HTERT RPE-1 (cell line): Measurements from ENCODE around the gene UPF2.
"Not testable (repeated sequence)": the region's sequence is repeated elsewhere in the genome, so short reads cannot be mapped to it uniquely, and the experiment has no call there.

Experiments used
- in situ Hi-C: fragments of 300-500 bp; cut with MboI; formaldehyde crosslinking; loops from 4 replicates; pipeline ENCODE4 v1.14.3; 2020; ENCODE audit warnings: low sequenced_read_pairs

The UPF2 gene, protein sequence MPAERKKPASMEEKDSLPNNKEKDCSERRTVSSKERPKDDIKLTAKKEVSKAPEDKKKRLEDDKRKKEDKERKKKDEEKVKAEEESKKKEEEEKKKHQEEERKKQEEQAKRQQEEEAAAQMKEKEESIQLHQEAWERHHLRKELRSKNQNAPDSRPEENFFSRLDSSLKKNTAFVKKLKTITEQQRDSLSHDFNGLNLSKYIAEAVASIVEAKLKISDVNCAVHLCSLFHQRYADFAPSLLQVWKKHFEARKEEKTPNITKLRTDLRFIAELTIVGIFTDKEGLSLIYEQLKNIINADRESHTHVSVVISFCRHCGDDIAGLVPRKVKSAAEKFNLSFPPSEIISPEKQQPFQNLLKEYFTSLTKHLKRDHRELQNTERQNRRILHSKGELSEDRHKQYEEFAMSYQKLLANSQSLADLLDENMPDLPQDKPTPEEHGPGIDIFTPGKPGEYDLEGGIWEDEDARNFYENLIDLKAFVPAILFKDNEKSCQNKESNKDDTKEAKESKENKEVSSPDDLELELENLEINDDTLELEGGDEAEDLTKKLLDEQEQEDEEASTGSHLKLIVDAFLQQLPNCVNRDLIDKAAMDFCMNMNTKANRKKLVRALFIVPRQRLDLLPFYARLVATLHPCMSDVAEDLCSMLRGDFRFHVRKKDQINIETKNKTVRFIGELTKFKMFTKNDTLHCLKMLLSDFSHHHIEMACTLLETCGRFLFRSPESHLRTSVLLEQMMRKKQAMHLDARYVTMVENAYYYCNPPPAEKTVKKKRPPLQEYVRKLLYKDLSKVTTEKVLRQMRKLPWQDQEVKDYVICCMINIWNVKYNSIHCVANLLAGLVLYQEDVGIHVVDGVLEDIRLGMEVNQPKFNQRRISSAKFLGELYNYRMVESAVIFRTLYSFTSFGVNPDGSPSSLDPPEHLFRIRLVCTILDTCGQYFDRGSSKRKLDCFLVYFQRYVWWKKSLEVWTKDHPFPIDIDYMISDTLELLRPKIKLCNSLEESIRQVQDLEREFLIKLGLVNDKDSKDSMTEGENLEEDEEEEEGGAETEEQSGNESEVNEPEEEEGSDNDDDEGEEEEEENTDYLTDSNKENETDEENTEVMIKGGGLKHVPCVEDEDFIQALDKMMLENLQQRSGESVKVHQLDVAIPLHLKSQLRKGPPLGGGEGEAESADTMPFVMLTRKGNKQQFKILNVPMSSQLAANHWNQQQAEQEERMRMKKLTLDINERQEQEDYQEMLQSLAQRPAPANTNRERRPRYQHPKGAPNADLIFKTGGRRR

DNA sequence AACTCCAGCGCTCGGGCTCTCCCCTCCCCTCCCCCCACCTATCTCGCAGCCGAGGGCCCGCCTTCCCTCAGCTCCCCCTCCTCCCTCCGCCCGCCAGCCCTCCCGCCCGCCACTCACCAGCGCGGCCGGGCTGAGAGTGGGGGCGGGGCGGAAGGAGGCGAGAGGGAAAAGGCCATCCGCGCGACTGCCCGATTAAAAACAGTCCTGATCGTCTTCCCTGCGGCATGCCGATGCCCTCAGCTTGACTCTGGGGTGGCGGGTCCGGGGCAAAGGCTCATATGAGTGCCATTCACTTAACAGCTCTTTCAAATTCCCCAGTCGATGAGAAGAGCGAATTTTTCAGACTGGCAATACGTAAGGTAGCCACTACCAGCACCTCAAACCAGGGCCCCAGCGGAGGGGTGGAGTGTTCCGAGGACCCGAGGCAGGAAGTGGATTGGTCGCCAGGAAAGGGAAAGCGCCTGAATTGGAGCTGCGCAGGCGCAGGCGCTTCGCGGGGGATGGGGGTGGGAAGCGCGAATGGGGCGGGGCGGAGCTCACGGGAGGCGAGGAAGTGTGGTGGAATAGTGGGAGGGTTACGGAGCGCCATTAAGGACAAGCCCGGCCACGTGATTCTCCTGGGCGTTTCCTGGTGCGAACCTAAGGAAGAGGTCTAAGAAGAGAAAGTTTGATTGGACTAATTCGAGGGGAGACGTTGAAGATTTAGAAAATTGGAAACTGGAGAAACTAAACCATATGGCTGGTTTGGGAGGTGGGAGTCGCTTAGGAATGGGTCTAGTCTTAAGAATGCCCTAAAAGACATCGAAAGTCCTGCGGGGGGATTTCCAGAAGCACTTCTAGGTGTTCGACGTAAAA is at the start of gene UPF2:
Gene UPF2 (minus strand): TSS at position 13 of the 855 bp plus-strand sequence. CDS start 7,386 bp downstream, outside the sequence.
- in situ Hi-C loops = no loop called here

DNA sequence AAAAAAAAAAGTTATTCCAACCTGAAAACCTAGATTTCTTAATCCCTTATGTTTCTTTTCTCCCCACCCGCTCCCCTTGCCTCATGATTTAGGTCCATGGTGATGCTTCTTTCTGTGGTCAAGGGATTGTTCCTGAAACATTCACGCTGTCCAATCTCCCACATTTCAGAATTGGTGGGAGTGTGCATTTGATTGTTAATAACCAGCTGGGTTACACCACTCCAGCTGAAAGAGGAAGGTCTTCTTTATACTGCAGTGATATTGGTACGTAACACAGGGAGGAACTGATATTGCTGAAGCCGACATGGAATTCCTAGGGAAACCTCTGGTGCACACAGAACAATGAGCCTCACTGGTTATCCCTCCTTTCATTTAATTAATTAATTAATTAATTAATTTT is 48.8 kb upstream of the UPF2 start:
- in situ Hi-C loops = no loop called here

DNA sequence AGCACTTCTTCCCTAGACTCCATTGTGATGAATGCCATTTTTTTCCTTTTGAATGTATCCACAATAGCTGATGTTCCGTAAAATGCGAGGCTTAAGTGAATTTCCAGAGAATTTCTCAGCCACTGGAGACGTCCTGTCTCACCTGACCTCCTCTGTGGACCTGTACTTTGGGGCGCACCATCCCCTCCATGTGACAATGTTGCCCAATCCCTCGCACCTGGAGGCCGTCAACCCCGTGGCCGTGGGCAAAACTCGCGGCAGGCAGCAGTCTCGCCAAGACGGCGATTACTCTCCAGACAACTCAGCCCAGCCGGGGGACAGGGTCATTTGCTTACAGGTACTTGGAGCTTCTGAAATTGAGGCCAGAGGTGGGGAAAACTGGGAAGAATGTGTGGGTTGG is 46.3 kb upstream of the UPF2 start:
- in situ Hi-C loops = no loop called here

DNA sequence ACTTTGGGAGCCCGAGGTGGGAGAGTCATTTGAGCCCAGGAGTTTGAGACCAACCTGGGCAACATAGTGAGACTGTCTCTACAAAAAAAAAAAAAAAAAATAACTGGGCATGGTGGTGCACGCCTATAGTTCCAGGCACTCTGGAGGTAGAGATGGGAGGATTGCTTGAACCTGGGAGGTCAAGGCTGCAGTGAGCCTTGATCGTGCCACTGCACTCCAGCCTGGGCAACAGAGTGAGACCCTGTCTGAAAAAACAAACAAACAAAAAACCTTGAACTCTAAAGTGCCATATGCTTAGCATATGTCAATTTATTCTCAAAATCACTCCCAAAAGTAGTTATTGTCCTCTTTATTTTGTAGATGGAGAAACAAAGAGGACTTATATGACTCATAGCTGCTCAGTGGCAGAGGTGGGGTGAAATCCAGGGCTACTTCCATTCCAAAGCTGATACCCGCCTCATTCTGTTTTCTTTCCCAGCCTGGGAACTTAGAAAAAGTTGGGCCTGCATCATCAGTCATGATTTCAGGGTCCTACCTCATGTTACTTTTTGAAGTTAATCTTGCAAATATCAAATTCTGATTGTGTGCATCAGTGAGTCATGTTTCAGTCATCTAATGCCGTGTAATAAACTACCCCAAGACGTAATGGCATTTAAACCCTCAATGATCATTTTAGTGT is 39.4 kb upstream of the UPF2 start:
- in situ Hi-C loops = no loop called here

DNA sequence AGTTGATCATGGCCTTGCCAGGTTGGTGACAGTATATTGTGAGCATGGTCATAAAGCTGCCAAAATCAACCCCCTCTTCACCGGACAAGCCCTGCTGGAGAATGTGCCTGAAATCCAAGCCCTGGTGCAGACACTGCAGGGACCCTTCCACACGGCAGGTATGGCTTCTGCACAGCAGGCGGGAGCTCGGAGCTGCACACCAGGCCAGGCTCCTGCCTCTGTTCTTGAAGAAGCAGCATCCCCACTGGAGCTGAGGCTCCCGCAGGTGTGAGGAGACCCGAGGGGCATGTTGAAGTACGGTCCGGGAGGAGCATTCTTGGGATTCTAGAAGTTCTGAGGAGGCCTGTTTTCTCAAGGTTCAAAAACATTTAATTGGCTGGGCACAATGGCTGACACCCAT is 38.9 kb upstream of the UPF2 start:
- in situ Hi-C loops = no loop called here

DNA sequence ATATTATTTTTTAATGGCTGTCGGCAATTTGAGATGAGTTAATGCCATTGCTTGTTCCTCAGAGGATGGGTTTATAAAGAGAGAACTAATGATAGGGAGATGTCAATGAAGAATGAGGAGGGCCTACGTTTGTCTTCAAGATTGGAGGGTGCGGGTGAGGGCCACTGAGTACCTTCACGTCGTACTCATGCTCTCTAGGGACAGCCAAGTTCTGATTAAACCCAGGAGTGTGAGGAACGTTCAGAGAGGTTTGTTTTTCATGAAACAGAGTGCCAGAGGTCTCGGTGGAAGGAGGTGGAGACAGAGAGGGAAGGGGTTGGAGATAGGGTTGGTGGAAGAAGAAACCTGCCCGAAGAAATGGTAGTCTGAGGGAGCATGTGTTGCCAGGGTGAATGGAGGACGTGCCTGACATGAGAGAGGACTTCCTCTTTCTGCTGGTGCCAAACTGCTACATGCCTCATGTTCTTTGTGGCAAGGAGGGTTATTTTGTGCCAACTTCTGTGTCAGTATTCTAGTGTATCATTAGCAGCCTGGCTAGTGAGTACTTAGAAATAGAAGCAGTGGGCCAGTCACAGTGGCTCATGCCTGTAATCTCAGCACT is 35.1 kb upstream of the UPF2 start:
- in situ Hi-C loops = no loop called here

DNA sequence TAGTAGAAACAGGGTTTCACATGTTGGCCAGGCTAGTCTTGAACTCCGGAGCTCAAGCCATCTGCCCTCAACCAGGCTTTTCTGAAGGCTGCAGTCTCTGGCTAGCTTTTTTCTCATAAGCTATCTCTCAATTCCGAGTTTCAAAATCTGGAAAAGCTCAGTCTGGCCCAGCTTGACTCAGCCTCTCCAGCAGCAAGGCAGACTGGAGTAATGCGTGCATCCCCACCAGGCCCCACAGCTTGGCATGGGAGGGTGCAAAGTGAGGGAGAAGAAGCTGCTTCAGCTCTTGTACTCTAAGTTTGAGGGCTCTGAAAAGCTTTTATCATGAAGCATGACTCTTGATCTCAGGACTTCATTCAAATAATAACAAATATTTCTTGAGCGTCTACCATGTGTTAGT is 30.9 kb upstream of the UPF2 start:
- in situ Hi-C loops = no loop called here

DNA sequence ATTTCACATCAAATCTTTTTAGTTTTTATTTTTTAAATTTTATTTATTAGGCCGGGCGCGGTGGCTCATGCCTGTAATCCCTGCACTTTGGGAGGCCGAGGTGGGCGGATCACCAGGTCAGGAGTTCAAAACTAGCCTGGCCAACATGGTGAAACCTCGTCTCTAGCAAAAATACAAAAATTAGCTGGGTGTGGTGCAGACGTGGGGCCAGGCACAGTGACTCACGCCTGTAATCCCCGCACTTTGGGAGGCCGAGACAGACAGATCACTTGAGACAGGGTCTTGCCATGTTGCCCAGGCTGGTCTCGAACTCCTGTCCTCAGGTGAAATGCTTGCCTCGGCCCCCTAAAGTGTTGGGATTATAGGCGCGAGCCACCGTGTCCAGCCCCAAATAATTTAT is 28.8 kb upstream of the UPF2 start:
- in situ Hi-C loops = not testable (repeated sequence)

DNA sequence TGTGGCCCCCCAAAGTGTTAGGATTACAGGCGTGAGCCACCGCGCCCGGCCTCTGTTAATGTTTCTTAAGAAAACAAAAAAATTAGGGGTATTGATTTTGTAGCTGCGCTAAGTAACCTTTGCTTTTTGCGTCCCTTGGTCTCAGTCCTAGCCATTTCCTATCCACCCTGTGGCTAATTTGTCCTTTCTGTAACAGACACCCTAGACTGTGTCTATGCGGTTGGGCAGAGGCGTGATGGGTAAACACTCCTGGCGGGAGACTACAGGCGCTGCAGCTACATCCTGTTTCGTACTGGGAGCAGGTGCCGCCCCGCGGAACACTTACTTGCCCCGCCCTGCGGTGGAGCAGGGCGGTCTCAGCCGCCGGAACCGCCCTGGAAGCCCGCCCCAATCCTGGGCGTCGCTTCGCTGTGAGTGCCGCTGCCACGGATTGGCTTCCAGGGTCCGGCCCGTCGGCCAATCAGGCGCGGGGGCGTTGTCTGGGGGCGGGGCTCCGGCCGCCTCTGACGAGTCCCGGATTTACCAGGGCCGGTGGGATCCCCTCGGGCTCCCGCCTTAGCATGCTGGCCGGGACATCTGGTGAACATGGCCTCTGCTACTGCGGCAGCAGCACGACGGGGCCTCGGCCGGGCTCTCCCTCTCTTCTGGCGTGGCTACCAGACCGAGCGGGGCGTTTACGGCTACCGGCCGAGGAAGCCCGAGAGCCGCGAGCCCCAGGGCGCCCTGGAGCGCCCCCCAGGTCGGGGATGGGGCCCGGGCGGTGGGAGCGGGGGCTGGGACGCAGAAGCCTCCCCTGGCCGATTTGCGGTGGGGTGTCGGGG is 26.1 kb upstream of the UPF2 start, which contains the start of gene DHTKD1:
Gene DHTKD1 (plus strand): TSS at position 506 of the 821 bp plus-strand sequence. CDS start 80 bp downstream, at position 586.
- in situ Hi-C loops = no loop called here

DNA sequence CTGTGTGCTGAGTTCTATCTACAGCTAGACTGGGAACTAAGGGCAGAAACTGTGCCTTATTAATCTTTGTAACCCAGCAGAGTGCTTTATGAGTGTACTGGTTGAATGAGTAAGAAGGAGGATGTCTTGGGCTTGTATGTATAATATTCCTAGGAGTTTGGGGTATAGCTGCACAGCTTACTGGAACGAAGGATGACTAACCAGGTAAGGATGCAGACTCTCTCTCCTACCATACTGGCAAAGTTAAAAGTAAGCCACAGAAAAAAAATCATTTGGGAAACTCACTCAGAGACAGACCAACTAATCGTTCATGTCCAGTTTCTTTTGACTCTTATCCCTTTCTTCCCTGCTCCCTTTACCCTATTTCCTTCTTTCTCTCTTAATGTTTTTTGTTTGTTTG is 24.7 kb upstream of the UPF2 start:
- in situ Hi-C loops = no loop called here

DNA sequence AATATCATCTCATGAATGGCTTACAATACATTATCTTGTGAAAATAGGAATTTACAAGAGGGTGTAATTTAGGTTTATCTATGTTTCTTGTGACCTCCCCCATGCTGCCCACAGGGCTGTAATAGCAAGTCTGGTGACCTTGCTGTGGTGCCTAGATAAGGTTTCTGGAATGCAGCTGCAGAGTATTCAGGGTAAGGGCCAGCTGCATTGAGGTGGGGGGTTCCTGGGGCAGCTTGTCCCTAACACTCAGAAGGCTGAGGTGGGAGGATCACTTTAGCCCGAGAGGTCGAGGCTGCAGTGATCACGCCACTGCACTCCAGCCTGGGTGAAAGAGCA is 20.8 kb upstream of the UPF2 start:
- in situ Hi-C loops = no loop called here

DNA sequence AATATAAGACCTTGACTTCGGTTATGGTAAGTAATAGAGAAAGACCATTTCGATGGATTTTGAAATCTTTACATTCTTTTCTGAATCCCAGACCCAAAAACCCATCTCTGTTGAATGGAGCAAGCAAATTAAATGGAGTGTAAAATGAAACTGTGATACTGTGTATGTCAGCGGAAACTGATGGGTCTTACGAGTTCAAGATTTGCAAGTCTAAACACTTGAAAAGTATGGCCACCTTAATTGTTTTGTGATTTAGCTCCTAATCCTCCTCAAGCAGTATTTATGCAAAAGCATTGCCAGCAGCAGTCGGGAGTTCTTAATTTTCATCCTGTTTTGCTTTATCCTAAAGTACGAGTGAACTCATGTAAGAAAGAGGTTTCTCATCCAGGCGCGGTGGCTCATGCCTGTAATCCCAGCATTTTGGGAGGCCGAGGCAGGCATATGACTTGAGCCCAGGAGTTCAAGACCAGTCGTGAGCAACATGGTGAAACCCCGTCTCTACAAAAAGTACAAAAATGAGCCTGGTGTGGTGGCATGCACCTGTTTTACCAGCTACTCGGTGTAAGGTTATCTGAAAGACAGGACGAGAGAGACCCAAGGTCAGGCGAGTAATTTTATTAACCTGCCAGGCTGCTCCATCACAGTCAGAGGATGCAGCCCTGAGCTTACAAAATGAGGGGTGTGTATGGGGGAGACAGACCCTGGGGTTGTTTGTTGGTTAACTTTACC is 20.3 kb upstream of the UPF2 start:
- in situ Hi-C loops = no loop called here

DNA sequence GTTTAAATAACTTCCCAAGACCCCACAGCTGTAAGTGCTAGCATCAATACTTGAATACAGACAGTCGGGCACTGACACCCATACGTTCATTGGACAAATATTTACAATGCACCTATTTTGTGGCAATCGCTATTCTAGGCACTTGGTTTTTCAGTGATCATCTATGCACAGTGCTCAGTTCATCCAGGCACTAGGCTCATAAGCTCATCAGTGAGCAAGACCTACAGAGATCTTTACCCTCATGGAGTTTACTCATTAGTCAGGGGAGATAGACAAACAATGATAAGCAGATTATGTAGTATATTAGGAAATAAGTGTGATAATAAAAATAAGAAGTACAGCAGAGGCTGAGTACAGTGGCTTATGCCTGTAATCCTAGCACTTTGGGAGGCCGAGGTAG is 18.5 kb upstream of the UPF2 start:
- in situ Hi-C loops = no loop called here

DNA sequence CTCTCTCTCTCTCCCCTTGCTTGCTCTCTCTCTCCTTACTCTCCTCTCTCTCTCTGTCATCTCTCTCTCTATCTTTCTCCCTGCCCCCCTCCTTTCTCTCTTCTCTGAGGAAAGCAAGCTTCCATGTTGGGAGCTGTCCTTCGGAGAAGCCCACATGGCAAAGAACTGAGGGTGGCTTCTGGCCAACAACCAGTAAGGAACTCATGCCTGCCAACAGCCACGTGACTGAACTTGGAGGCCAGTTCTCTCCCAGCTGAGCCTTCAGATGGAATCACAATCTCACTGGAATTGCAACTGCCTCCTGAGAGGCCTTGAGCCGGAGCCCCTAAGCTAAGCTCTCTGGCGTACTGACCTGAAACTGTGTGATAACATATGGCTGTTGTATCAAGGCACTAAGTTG is 14.1 kb upstream of the UPF2 start:
- in situ Hi-C loops = no loop called here

DNA sequence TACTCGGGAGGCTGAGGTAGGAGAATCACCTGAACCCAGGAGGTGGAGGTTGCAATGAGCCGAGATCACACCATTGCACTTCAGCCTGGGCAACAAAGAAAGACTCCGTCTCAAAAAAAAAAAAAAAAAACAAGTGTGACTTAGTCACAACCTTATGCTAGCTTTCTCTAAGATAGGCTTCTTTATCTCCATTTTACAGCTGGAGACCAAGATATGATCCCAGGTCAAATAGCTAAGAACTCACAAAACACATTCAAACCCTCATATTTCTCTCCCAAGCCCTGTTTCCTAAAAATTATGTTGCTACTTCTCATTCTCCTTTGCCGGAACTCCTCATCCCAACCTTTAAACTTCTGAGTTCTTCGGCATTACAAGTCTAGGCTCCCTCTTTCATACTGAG is 13.1 kb upstream of the UPF2 start:
- in situ Hi-C loops = no loop called here

DNA sequence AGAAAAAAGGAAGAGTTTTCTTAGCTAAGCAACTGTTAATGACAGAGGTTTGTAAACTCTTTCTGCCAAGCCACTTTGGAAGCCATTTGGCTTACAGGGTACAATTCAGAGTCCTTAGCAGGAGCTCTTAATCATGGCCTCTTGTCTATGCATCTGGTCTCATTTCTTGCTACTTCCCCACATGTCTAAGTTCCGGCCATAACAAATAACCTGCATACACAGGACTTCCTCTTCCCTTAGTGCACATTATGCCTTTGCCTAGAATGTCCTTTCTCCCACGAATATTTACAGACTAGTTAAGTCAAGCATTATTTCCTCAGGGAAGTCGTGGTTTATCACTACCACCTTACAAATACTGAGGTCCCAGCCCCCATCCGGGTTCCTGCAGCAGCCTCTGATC is 8.6 kb upstream of the UPF2 start:
- in situ Hi-C loops = no loop called here

DNA sequence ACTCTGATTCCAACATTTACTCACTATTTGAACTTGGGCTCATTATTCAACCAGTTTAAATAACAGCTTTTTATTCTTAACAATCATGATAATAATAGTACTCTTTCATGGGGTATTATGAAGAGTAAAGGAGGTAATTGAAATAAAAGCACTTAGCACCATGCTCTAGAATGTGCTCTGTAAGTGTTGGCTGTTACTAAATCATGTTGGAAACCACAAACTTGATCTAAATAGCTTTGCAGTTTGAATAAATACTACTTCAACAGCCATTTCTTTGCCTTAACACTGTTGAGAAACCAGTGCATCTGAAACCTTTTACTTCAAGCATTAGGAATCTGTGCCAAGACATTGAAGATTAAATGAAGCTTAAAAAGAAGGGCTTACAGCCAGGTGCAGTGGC is 7.9 kb upstream of the UPF2 start:
- in situ Hi-C loops = no loop called here

DNA sequence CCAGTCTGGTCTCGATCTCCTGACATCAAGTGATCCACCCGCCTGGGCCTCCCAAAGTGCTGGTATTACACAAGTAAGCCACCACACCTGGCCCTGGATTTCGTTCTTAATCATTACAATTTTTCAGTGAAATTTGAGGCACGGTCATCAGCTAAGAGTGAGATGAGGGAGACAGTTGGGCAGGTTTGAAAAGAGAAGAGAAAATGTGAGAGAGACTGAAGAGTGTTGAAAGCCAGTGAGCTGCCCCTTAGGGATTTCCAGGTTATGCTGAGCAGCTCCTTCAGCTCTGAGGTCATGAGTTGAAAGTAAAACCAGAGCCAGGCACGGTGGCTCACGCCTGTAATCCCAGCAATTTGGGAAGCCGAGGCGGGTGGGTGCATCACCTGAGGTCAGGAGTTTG is 5.9 kb upstream of the UPF2 start:
- in situ Hi-C loops = no loop called here
